Left lung (tissue), 10 donors: ENCODE measurements around the gene NYAP2. TPM values are rescaled to one million over a fixed set of nuclear protein-coding genes. Genes with fewer than 3 reads are reported as not detected.
A peak's percentile ranks its signal among the peaks of the same experiment; 100 is the strongest.

Source experiments
- ATAC-seq: fragments of 200-7000 bp; cut with Tn5 transposase; one replicate; pipeline ENCODE4 v1.9.1; 2020; ENCODE audit warnings: moderate library complexity
- DNase-seq, 4 donors: peaks; one replicate each; pipeline ENCODE4 v3.0.0-alpha.2; 2013 to 2020
- H3K27ac ChIP-seq, 2 donors: fragments of 200-600 bp; sonication (generic) in 1 of 2; one replicate each; pipeline versions ENCODE4 v1.5.0 to v1.8.0; 2020 to 2021
- H3K27me3 ChIP-seq, 2 donors: fragments of 200-600 bp; sonication (generic) in 1 of 2; one replicate each; pipeline versions ENCODE4 v1.5.0 to v1.8.0; 2020 to 2021
- H3K36me3 ChIP-seq, 2 donors: fragments of 200-600 bp; sonication (generic) in 1 of 2; one replicate each; pipeline versions ENCODE4 v1.5.0 to v1.8.0; 2020 to 2021
- H3K4me1 ChIP-seq, 2 donors: fragments of 200-600 bp; one replicate each; pipeline ENCODE4 v1.8.0; 2021
- H3K4me3 ChIP-seq, 2 donors: fragments of 200-600 bp; sonication (generic) in 1 of 2; one replicate each; pipeline versions ENCODE4 v1.5.0 to v1.8.0; 2020 to 2021; ENCODE audit warnings: mild to moderate bottlenecking in 1 of 2
- H3K9me3 ChIP-seq, 2 donors: fragments of 200-600 bp; sonication (generic) in 1 of 2; one replicate each; pipeline versions ENCODE4 v1.5.0 to v1.8.0; 2020 to 2021
- intact Hi-C, 2 donors: fragments of 100-400 bp; cut with DNase I; formaldehyde crosslinking; loops; one replicate each; pipeline versions ENCODE4 v1.11.2 to v1.14.2; 2022
- polyA plus RNA-seq, 6 donors: library from polyadenylated mRNA; unstranded; fragments of 120-200 nt; gene quantifications; one replicate each; pipeline ENCODE4 v1.2.1, GENCODE V29; 2013; ENCODE audit not compliant: insufficient read length in 6 of 6
- total RNA-seq, 2 donors: library from RNA; stranded (reverse); fragmentation: NEBNext Ultra II Directional; extraction: Animal tissue kit (Norgen Biotek cat#: 25700); gene quantifications; one replicate each; pipeline ENCODE4 v1.2.1, GENCODE V29; 2021
- TF ChIP-seq, protein P1 (sequence below), 2 donors: fragments of 200-600 bp; sonication (generic) in 1 of 2; IDR thresholded peaks; one replicate each; pipeline versions ENCODE4 v1.5.0 to v1.8.0; 2021; ENCODE audit warnings: antibody characterized with exemption in 2 of 2
- donor health status: DM: no; HTN: yes; CAD: no.
- donor health status: DM: no; HTN: no; CAD: no.

NYAP2 gene
- total and polyA plus RNA-seq, 8 donors, result 0.04 to 1.0 (median 0.07) TPM

DNA sequence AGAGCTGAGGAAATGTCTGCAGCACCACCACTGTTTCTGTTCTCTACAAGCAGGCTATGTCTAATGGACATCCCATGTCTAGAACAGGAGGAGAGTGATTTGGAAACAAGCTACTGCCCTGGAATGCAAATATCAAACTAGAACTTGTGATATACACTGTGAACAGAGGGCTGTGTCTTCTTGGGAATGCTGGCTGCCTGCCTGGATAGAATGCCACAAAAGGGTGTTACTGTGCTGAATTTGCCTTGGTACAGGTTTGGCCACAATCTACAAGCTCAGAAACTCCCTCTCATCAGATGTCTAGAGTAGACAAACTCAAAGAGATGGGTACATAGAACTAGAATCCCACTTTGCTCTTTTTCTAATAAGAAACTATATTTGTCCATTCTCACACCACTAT lies 170.5 kb downstream of the NYAP2 start:
- Histone ChIP-seq H3K4me1 (no peaks in the 10 kb centered on the region), H3K27ac (no peak overlapping the region), H3K36me3 (no peaks in the 10 kb centered on the region), H3K27me3 (no peaks in the 10 kb centered on the region), H3K4me3 (no peak overlapping the region), H3K9me3 (peaks cover 0 to 8% of the 10 kb centered on the region in 2 donors)
- ATAC-seq (peak; percentile 60), DNase-seq (no peak)
- intact Hi-C loops, result no loop called here
- TF ChIP-seq, protein P1, sequence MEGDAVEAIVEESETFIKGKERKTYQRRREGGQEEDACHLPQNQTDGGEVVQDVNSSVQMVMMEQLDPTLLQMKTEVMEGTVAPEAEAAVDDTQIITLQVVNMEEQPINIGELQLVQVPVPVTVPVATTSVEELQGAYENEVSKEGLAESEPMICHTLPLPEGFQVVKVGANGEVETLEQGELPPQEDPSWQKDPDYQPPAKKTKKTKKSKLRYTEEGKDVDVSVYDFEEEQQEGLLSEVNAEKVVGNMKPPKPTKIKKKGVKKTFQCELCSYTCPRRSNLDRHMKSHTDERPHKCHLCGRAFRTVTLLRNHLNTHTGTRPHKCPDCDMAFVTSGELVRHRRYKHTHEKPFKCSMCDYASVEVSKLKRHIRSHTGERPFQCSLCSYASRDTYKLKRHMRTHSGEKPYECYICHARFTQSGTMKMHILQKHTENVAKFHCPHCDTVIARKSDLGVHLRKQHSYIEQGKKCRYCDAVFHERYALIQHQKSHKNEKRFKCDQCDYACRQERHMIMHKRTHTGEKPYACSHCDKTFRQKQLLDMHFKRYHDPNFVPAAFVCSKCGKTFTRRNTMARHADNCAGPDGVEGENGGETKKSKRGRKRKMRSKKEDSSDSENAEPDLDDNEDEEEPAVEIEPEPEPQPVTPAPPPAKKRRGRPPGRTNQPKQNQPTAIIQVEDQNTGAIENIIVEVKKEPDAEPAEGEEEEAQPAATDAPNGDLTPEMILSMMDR (IDR thresholded peaks at IDR 0.05), result no peak

DNA sequence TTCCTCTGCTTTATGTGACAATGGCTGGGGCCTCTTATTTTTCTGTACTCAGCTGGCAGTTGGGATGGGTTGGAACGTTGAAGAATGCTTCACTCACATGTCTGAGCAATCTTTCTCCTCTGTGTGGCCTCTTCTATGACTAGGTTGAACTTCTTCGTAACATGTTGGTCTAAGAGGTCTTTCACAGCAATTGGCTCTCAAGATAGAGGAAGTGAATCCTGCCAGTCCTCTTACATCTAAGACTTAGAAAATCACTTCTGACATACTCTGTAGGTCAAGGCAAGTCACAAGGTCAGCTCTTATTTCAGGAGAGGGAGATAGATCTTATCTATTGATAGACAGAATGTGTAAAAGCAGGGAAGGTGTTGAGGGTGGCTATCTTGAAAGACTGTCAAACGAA lies 174.1 kb downstream of the NYAP2 start:
- ATAC-seq, result no peak
- no peak for DNase-seq
- Histone ChIP-seq H3K36me3 (no peaks in the 10 kb centered on the region), H3K27ac (no peak overlapping the region), H3K4me1 (no peaks in the 10 kb centered on the region), H3K4me3 (no peak overlapping the region), H3K9me3 (peaks cover 0 to 8% of the 10 kb centered on the region in 2 donors), H3K27me3 (no peaks in the 10 kb centered on the region)
- TF ChIP-seq, protein P1 (IDR thresholded peaks at IDR 0.05), result no peak
- intact Hi-C loops, result no loop called here

DNA sequence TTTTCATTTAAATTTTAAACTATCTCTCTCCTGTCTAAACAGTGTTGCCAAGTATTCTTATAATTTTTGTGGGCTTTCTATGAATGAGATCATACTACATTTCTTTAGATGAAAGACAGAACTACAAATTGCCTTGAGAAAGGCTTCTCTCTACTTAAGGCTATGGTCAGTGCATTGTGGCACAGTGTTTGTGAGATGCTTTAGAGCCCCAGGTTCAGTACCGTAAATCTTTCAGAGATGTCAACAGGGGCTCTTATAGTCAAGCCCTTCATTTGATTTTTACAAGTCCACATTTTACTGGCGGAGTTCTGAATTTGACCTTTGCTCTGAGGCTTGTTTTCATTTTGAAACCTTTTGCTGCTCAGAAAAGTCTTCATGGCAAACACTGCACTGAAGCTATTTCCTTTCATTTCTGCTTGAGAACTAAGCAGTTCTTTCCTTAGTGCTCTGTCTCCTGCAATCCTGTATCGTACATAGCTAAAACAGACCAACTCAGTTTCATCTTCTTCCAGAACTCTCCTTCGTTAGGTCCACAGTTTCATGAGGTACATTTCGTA lies 175.2 kb downstream of the NYAP2 start:
- peaks cover 0 to 8% of the 10 kb centered on the region in 2 donors for H3K9me3 ChIP-seq
- TF ChIP-seq, protein P1 (IDR thresholded peaks at IDR 0.05), result no peak
- H3K4me3 ChIP-seq, result no peak overlapping the region
- DNase-seq (no peak), ATAC-seq (no peak)
- H3K4me1 ChIP-seq, result no peaks in the 10 kb centered on the region
- no peak overlapping the region for H3K27ac ChIP-seq
- no peaks in the 10 kb centered on the region for H3K27me3 ChIP-seq
- intact Hi-C loops, result no loop called here
- no peaks in the 10 kb centered on the region for H3K36me3 ChIP-seq

DNA sequence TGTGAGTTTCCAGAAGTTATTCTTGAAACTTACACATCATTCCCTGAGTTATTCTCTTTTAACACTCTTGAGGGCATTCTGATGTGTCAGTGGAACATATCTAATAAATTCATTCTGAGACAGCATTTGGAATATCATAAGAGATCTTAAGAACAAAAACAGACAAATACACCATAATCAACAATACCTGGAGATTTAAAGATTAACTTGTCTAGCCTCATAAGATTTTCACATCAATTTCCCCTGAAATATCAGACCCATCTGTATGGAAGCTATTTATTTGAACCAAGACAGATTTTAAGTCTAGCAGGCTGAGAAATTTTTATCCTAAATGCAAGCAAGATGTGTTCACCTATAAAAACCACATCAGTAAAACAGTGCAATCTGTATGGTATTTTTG lies 181.6 kb downstream of the NYAP2 start:
- Histone ChIP-seq H3K4me3 (no peak overlapping the region), H3K4me1 (no peaks in the 10 kb centered on the region), H3K9me3 (no peaks in the 10 kb centered on the region), H3K27ac (no peak overlapping the region), H3K36me3 (no peaks in the 10 kb centered on the region), H3K27me3 (no peaks in the 10 kb centered on the region)
- TF ChIP-seq, protein P1 (IDR thresholded peaks at IDR 0.05), result no peak
- DNase-seq (no peak), ATAC-seq (no peak)
- intact Hi-C loops, result no loop called here

DNA sequence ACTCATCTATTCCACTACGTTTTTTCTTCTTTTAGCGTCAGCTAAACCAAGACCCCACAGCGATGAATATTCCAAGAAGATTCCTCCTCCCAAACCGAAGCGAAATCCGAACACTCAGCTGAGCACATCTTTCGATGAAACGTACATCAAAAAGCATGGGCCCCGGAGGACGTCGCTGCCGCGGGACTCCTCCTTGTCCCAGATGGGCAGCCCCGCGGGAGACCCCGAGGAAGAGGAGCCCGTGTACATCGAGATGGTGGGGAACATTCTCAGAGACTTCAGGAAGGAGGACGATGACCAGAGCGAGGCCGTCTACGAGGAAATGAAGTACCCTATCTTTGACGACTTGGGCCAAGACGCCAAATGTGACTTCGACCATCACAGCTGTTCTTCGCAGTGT lies 182.4 kb downstream of the NYAP2 start:
- intact Hi-C loops, result no loop called here
- no peak for ATAC-seq
- Histone ChIP-seq H3K27ac (no peak overlapping the region), H3K9me3 (no peaks in the 10 kb centered on the region), H3K4me1 (no peaks in the 10 kb centered on the region), H3K4me3 (no peak overlapping the region), H3K36me3 (no peaks in the 10 kb centered on the region), H3K27me3 (no peaks in the 10 kb centered on the region)
- DNase-seq, result peak in 1 of 4 donors; percentile 47
- TF ChIP-seq, protein P1 (IDR thresholded peaks at IDR 0.05), result no peak
